GM21737 (cell line): ENCODE data around the gene ZNF385C.
"Not testable (repeated sequence)": the region's sequence is repeated elsewhere in the genome, so short reads cannot be mapped to it uniquely, and the experiment has no call there.

Source experiments
- ATAC-seq: cut with Tn5 transposase; IDR thresholded peaks from one replicate; pipeline ENCODE4 v1.9.1; 2021; ENCODE audit warnings: mild to moderate bottlenecking, moderate library complexity; ENCODE audit not compliant: unreplicated experiment

The ZNF385C gene

GRCh38 chr17:42023524-42024349 lies 74.5 kb downstream of the ZNF385C start:
- no peak for ATAC-seq

GRCh38 chr17:42020845-42021244 lies 77.4 kb downstream of the ZNF385C start:
- ATAC-seq, result not testable (repeated sequence)

GRCh38 chr17:42019509-42020404 lies 78.5 kb downstream of the ZNF385C start, which contains the start of gene NKIRAS2:
TSS of gene NKIRAS2 (plus strand) at chr17:42020090. CDS start at chr17:42021578, 1,488 bp downstream.
- ATAC-seq, result peak; percentile 56

GRCh38 chr17:42018988-42019387 lies 79.3 kb downstream of the ZNF385C start:
- ATAC-seq, result no peak

GRCh38 chr17:42018339-42018738 lies 79.9 kb downstream of the ZNF385C start:
- no peak for ATAC-seq

GRCh38 chr17:42017866-42018200 lies 80.4 kb downstream of the ZNF385C start:
- ATAC-seq, result no peak

GRCh38 chr17:42016941-42017865 lies 81.1 kb downstream of the ZNF385C start, which contains the start of gene DNAJC7:
TSS of gene DNAJC7 (minus strand) at chr17:42017439. CDS start at chr17:42017416, 23 bp downstream.
- ATAC-seq, result peak; percentile 81

GRCh38 chr17:42016411-42016831 lies 81.9 kb downstream of the ZNF385C start:
- no peak for ATAC-seq

- ATAC-seq, result not testable (repeated sequence)
These were observed 84.5 kb downstream of the ZNF385C start for GRCh38 chr17:42013740-42014139.

- ATAC-seq, result not testable (repeated sequence)
These were observed 85.9 kb downstream of the ZNF385C start for GRCh38 chr17:42012363-42012762.

GRCh38 chr17:42010898-42011516 lies 87.3 kb downstream of the ZNF385C start:
- ATAC-seq, result no peak

- not testable (repeated sequence) for ATAC-seq
These were observed 88.0 kb downstream of the ZNF385C start for GRCh38 chr17:42010266-42010680.

GRCh38 chr17:42009170-42009569 lies 89.1 kb downstream of the ZNF385C start:
- no peak for ATAC-seq

GRCh38 chr17:42005166-42005565 lies 93.1 kb downstream of the ZNF385C start:
- no peak for ATAC-seq

- no peak for ATAC-seq
These were observed 95.4 kb downstream of the ZNF385C start for GRCh38 chr17:42002792-42003301.

GRCh38 chr17:42002175-42002791 lies 96.0 kb downstream of the ZNF385C start:
- no peak for ATAC-seq

GRCh38 chr17:42001729-42002128 lies 96.5 kb downstream of the ZNF385C start:
- ATAC-seq, result no peak

GRCh38 chr17:42000413-42001133 lies 97.7 kb downstream of the ZNF385C start:
- ATAC-seq, result no peak

GRCh38 chr17:41998497-41998896 lies 99.8 kb downstream of the ZNF385C start:
- no peak for ATAC-seq
